Brain microvascular endothelial cell (primary cell): ENCODE data around the gene KMT2E.

ENCODE experiments used
- DNase-seq: peaks from one replicate; pipeline ENCODE4 v3.0.0-alpha.2; 2020
- H3K27ac ChIP-seq: fragments of 250-450 bp; sonication (Bioruptor Pico); 2 replicates; pipeline ENCODE4 v1.5.1; 2020; ENCODE audit warnings: mild to moderate bottlenecking, moderate library complexity
- H3K27me3 ChIP-seq: fragments of 250-450 bp; sonication (Bioruptor Pico); replicated peaks from 2 replicates; pipeline ENCODE4 v1.5.1; 2020; ENCODE audit warnings: mild to moderate bottlenecking
- H3K36me3 ChIP-seq: fragments of 250-450 bp; sonication (Bioruptor Pico); replicated peaks from 2 replicates; pipeline ENCODE4 v1.5.1; 2020; ENCODE audit warnings: mild to moderate bottlenecking
- H3K4me3 ChIP-seq: 2 replicates; pipeline ENCODE4 v1.5.1; 2011; ENCODE audit warnings: low read depth, mild to moderate bottlenecking, control low read depth, low read length, moderate library complexity
- in situ Hi-C: cut with HindIII; loops from 2 replicates; pipeline ENCODE4 v1.10.0; 2017; ENCODE audit warnings: low sequenced_read_pairs, low pct_ligation_motif_present
- TF ChIP-seq, protein P1 (sequence below): IDR thresholded peaks from 2 replicates; pipeline ENCODE4 v1.5.1; 2011; ENCODE audit warnings: low read depth, mild to moderate bottlenecking, moderate library complexity, low read length, control low read depth, inconsistent platforms; ENCODE audit errors: missing control alignments

The KMT2E gene

DNA sequence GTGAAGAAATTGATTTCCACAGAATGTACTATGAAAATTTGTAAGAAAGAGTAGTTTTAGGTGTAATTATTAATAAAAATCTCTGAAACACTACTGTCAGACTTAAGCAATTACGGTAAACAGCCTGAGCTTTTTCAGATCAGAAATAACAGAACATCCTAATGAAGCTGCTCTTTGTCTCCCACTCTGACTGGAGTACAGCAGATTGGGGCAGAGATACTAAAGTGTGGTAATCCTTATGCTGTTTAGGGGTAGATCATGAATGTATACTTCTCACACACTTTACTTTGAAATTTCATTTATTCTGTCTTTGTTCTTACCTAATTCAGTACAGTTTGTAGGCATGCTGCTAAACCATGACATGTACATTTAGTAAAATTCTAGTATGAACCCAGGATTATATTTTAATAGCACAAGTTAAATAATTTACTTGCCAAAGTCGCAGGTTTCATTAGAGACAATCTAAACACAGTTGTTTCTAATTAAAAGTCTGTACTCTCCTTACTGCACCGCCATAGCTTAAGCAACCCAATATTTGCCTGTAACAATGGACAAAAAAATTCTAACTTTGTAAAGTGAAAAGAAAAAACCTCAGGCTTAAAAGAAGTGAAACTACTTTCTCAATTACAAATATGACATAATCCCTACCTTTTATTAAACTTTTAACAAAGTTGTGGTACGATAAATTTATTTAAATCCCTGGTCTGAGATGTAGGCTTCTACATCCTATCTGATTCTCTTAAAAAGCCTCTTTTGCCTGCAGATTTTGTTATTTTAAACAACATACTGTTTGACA, 88.8 kb downstream of the KMT2E start:
- Histone ChIP-seq H3K27me3 (no peaks in the 10 kb centered on the region), H3K4me3 (no peak overlapping the region), H3K27ac (no peak overlapping the region), H3K36me3 (peaks cover 45% of the 10 kb centered on the region)
- in situ Hi-C loops, result no loop called here
- no peak for DNase-seq
- TF ChIP-seq, protein P1, sequence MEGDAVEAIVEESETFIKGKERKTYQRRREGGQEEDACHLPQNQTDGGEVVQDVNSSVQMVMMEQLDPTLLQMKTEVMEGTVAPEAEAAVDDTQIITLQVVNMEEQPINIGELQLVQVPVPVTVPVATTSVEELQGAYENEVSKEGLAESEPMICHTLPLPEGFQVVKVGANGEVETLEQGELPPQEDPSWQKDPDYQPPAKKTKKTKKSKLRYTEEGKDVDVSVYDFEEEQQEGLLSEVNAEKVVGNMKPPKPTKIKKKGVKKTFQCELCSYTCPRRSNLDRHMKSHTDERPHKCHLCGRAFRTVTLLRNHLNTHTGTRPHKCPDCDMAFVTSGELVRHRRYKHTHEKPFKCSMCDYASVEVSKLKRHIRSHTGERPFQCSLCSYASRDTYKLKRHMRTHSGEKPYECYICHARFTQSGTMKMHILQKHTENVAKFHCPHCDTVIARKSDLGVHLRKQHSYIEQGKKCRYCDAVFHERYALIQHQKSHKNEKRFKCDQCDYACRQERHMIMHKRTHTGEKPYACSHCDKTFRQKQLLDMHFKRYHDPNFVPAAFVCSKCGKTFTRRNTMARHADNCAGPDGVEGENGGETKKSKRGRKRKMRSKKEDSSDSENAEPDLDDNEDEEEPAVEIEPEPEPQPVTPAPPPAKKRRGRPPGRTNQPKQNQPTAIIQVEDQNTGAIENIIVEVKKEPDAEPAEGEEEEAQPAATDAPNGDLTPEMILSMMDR, result no peak

DNA sequence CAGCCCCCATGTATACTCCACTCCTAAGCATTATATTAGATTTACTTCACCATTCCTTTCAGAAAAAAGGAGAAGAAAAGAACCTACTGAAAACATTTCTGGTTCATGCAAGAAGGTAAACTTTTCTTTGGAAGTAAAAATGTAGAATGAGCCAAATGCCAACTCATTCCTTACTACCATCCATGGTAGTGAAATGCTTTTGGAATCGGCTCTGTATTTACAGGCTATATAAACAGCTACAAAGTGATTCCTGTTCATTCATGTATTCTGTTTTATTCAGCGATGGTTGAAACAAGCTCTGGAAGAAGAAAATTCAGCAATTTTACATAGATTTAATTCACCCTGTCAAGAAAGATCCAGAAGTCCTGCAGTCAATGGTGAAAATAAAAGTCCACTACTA, 91.6 kb downstream of the KMT2E start:
- no peak for DNase-seq
- Histone ChIP-seq H3K36me3 (peaks cover 61% of the 10 kb centered on the region), H3K4me3 (no peak overlapping the region), H3K27ac (no peak overlapping the region), H3K27me3 (no peaks in the 10 kb centered on the region)
- in situ Hi-C loops, result no loop called here
- TF ChIP-seq, protein P1, result no peak

GRCh38 chr7:105106473-105106872, 92.5 kb downstream of the KMT2E start:
- Histone ChIP-seq H3K36me3 (peaks cover 70% of the 10 kb centered on the region), H3K27ac (no peak overlapping the region), H3K4me3 (no peak overlapping the region), H3K27me3 (no peaks in the 10 kb centered on the region)
- no peak for DNase-seq
- in situ Hi-C loops, result no loop called here
- TF ChIP-seq, protein P1, result no peak

DNA sequence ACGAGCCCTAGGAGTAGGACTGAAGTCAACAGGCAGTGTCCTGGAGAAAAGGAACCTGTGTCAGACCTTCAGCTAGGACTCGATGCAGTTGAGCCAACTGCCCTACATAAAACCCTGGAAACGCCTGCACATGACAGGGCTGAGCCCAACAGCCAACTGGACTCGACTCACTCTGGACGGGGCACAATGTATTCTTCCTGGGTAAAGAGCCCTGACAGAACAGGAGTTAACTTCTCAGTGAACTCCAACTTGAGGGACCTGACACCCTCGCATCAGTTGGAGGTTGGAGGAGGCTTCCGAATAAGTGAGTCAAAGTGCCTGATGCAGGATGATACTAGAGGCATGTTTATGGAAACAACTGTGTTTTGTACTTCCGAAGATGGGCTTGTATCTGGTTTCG, 93.5 kb downstream of the KMT2E start:
- DNase-seq, result no peak
- no peak overlapping the region for H3K4me3 ChIP-seq
- TF ChIP-seq, protein P1, result no peak
- H3K27ac ChIP-seq, result no peak overlapping the region
- in situ Hi-C loops, result no loop called here
- H3K36me3 ChIP-seq, result peaks cover 78% of the 10 kb centered on the region
- no peaks in the 10 kb centered on the region for H3K27me3 ChIP-seq

DNA sequence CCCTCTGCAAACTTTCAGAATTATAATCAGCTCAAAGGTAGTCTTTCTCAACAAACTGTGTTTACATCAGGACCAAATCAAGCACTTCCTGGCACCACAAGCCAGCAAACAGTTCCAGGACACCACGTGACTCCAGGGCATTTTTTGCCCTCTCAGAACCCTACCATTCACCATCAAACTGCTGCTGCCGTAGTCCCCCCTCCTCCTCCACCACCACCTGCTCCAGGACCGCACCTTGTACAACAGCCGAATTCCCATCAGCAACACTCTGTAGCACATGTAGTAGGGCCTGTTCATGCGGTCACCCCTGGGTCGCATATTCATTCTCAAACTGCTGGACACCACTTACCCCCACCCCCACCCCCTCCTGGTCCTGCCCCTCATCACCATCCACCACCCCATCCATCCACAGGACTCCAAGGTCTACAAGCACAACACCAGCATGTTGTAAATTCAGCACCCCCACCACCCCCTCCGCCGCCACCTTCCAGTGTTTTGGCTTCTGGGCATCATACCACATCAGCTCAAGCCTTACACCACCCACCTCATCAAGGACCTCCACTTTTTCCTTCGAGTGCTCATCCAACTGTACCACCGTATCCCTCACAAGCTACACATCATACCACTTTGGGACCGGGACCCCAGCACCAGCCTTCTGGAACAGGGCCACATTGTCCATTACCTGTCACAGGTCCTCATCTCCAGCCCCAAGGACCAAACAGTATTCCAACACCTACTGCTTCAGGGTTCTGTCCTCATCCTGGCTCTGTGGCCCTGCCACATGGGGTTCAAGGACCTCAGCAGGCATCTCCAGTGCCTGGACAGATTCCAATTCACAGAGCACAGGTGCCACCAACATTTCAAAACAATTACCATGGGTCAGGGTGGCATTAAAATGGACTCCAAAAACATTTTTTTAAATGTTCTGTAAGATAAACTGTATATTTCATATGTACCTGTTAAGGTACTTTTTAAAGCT, 98.7 kb downstream of the KMT2E start:
- no peak for DNase-seq
- H3K36me3 ChIP-seq, result peaks cover 52% of the 10 kb centered on the region
- no peak overlapping the region for H3K27ac ChIP-seq
- in situ Hi-C loops, result no loop called here
- H3K4me3 ChIP-seq, result no peak overlapping the region
- H3K27me3 ChIP-seq, result no peaks in the 10 kb centered on the region
- TF ChIP-seq, protein P1, result no peak
